Endothelial cell of umbilical vein (primary cell): Measurements from ENCODE around the gene ARHGEF17. TPM values are rescaled to one million over a fixed set of nuclear protein-coding genes. Genes with fewer than 3 reads are reported as not detected.

Experiments
- BruUV-seq: library from RNA; stranded (reverse); fragments of 400-500 nt; replicated peaks from 2 replicates; lab custom pipeline; 2021; lab: Mats Ljungman, UMichigan
- CTCF ChIA-PET: fragments of 300-600, 350-600 bp; sonication (Branson Sonifier 250); formaldehyde crosslinking; loops from one replicate; lab custom pipeline; 2021; ENCODE audit warnings: antibody characterized with exemption, inconsistent platforms; lab: Charles Lee
- POLR2A ChIA-PET: fragments of 300-600, 350-600 bp; sonication (Branson Sonifier 250); formaldehyde crosslinking; loops from one replicate; lab custom pipeline; 2021; ENCODE audit warnings: antibody characterized with exemption, inconsistent platforms; lab: Charles Lee
- DNase-seq: peaks from one replicate; pipeline ENCODE4 v3.0.0-alpha.2; 2011; ENCODE audit warnings: low read depth, low spot score
- FAIRE-seq: peaks from 2 replicates; lab custom pipeline; 2011; peaks lifted over from hg19 to GRCh38; lab: Jason Lieb, UNC
- H2AFZ ChIP-seq: 2 replicates; pipeline ENCODE4 v1.6.0; 2012; ENCODE audit warnings: low read depth, low read length, control low read depth, inconsistent platforms
- H3K27ac ChIP-seq: 2 replicates; pipeline ENCODE4 v1.5.1; 2011; ENCODE audit warnings: low read depth, mild to moderate bottlenecking, control low read depth, low read length, moderate library complexity; ENCODE audit not compliant: insufficient read depth
- H3K27me3 ChIP-seq, 2 experiments: 2 replicates each; pipeline versions ENCODE4 v1.6.0 to v1.6.1; 2011; ENCODE audit warnings: low read length in 2 of 2, mixed read lengths in 1 of 2; ENCODE audit not compliant: control insufficient read depth in 2 of 2, insufficient read depth in 2 of 2
- H3K36me3 ChIP-seq, 2 experiments: 2 replicates in 1 of 2; 3 replicates in 1 of 2; pipeline ENCODE4 v1.5.1; 2011; ENCODE audit warnings: low read length in 2 of 2, mild to moderate bottlenecking in 1 of 2, moderate library complexity in 1 of 2; ENCODE audit not compliant: control insufficient read depth in 2 of 2, insufficient read depth in 2 of 2; ENCODE audit errors: extremely low read depth in 1 of 2
- H3K4me1 ChIP-seq: 3 replicates; pipeline ENCODE4 v1.5.1; 2011; ENCODE audit warnings: mild to moderate bottlenecking, low read length; ENCODE audit not compliant: control insufficient read depth, insufficient read depth; ENCODE audit errors: extremely low read depth
- H3K4me2 ChIP-seq: 2 replicates; pipeline ENCODE4 v1.6.1; 2011; ENCODE audit warnings: low read length, control low read depth, mixed read lengths; ENCODE audit not compliant: insufficient read depth
- H3K4me3 ChIP-seq, 3 experiments: fragments of 200-600 bp in 1 of 3; sonication (generic), shearing (Covaris generic) in 1 of 3; replicated peaks in 1 of 3; 2 replicates each; pipeline ENCODE4 v1.5.1; 2011 to 2016; ENCODE audit warnings: control low read depth in 3 of 3, low read length in 3 of 3, mild to moderate bottlenecking in 2 of 3, inconsistent platforms in 1 of 3, low read depth in 1 of 3, moderate library complexity in 1 of 3; ENCODE audit not compliant: insufficient read depth in 1 of 3
- H3K79me2 ChIP-seq: 2 replicates; pipeline ENCODE4 v1.6.0; 2012; ENCODE audit warnings: low read length, inconsistent platforms; ENCODE audit not compliant: control insufficient read depth, insufficient read depth
- H3K9ac ChIP-seq: replicated peaks from 2 replicates; pipeline ENCODE3; 2011; ENCODE audit warnings: low read length, control low read depth; ENCODE audit not compliant: insufficient read depth; ENCODE audit errors: extremely low read depth
- H3K9me1 ChIP-seq: replicated peaks from 3 replicates; pipeline ENCODE4 v1.6.0; 2011; ENCODE audit warnings: mild to moderate bottlenecking, low read length; ENCODE audit not compliant: control insufficient read depth, insufficient read depth; ENCODE audit errors: extremely low read depth
- H3K9me3 ChIP-seq: replicated peaks from 2 replicates; pipeline ENCODE4 v1.5.1; 2012; ENCODE audit warnings: low read length, inconsistent platforms; ENCODE audit not compliant: control insufficient read depth, insufficient read depth
- H4K20me1 ChIP-seq: replicated peaks from 2 replicates; pipeline ENCODE3; 2011; ENCODE audit warnings: mild to moderate bottlenecking, low read length; ENCODE audit not compliant: control insufficient read depth, insufficient read depth; ENCODE audit errors: extremely low read depth
- CTCF ChIP-seq, 2 donors: IDR thresholded peaks; 1 replicate in 1 of 2; 2 replicates in 1 of 2; pipeline ENCODE4 v1.5.1; 2011; ENCODE audit warnings: low read length in 2 of 2, mild to moderate bottlenecking in 2 of 2, moderate library complexity in 2 of 2, control low read depth in 1 of 2, inconsistent platforms in 1 of 2, low read depth in 1 of 2; ENCODE audit not compliant: insufficient read depth in 1 of 2; ENCODE audit errors: extremely low read depth in 1 of 2
- EZH2 ChIP-seq: IDR thresholded peaks from 2 replicates; pipeline ENCODE4 v1.6.1; 2012; ENCODE audit warnings: borderline replicate concordance, low read depth, mild to moderate bottlenecking, moderate library complexity, low read length, inconsistent platforms; ENCODE audit not compliant: severe bottlenecking
- FOS ChIP-seq: IDR thresholded peaks from 2 replicates; pipeline ENCODE4 v1.6.1; 2011; ENCODE audit warnings: mild to moderate bottlenecking, low read length, moderate library complexity, borderline replicate concordance; ENCODE audit not compliant: insufficient read depth
- GATA2 ChIP-seq: IDR thresholded peaks from 2 replicates; pipeline ENCODE4 v1.7.0; 2011; ENCODE audit warnings: low read depth, mild to moderate bottlenecking, moderate library complexity, mixed read lengths, low read length; ENCODE audit not compliant: insufficient read length, insufficient read depth
- JUN ChIP-seq: IDR thresholded peaks from 2 replicates; pipeline ENCODE4 v1.6.1; 2011; ENCODE audit warnings: borderline replicate concordance, low read depth; ENCODE audit not compliant: insufficient read length, insufficient read depth
- MYC ChIP-seq: IDR thresholded peaks from one replicate; pipeline ENCODE4 v1.6.1; 2011; ENCODE audit warnings: mild to moderate bottlenecking, low read depth, low read length
- POLR2A ChIP-seq: IDR thresholded peaks from 2 replicates; pipeline ENCODE4 v1.6.1; 2012; ENCODE audit warnings: low read depth, mild to moderate bottlenecking, control low read depth, low read length
- POLR2AphosphoS5 ChIP-seq: IDR thresholded peaks from 2 replicates; pipeline ENCODE4 v1.6.1; 2012; ENCODE audit warnings: low read depth, mild to moderate bottlenecking, control low read depth, low read length, moderate library complexity; ENCODE audit not compliant: insufficient read depth
- dilution Hi-C: fragments of 300-500 bp; cut with MboI; formaldehyde crosslinking; loops from one replicate; pipeline ENCODE4 v1.15.0; 2019; ENCODE audit warnings: low sequenced_read_pairs; ENCODE audit not compliant: extremely low pct_ligation_motif_present
- intact Hi-C: fragments of 100-400 bp; cut with micrococcal nuclease; formaldehyde crosslinking; loops from one replicate; pipeline ENCODE4 v1.10.0; 2022
- polyA plus RNA-seq, 4 experiments: library from polyadenylated mRNA; depleted of rRNA in 3 of 4; stranded (reverse) in 3 of 4; unstranded in 1 of 4; fragments of >200 nt; gene quantifications; 2 replicates each; pipeline versions ENCODE4 v1.2.1 to v1.2.3, GENCODE V29; 2011 to 2012; ENCODE audit warnings: missing spikeins in 1 of 4
- total RNA-seq: library from RNA; stranded (reverse); gene quantifications from 2 replicates; pipeline ENCODE4 v1.2.3, GENCODE V29; 2021
- TF ChIP-seq, protein P1 (sequence below): IDR thresholded peaks from 2 replicates; pipeline ENCODE4 v1.6.1; 2011; ENCODE audit not compliant: insufficient read depth, insufficient read length

ARHGEF17 gene
- total and polyA plus RNA-seq, 2 donors (not counting 3 experiments of a cell fraction or from before 2014, with no cell fraction given) = 74.9 to 89.9 TPM

GRCh38 chr11:73306977-73307322 lies 1.1 kb upstream of the ARHGEF17 start:
- no peak for FAIRE-seq
- no peaks in the 10 kb centered on the region for H3K9me3 ChIP-seq
- H3K4me1 ChIP-seq = peaks cover 18% of the 10 kb centered on the region
- no peaks in the 10 kb centered on the region for H4K20me1 ChIP-seq
- no peaks in the 10 kb centered on the region for H3K9me1 ChIP-seq
- H3K9ac ChIP-seq = peak overlapping the region; percentile 58
- ChIA-PET POLR2A (interaction anchor here (0.6 to 3.7 kb wide), 7 partner anchors 17 to 354 kb away, joined by 3 to 27 read pairs (median 4); no protein-coding TSS in a partner anchor), CTCF (interaction anchor here (0.7 to 16.0 kb wide), 26 partner anchors 9 to 582 kb away, joined by 3 to 455 read pairs (median 10); no protein-coding TSS in a partner anchor)
- H3K27me3 ChIP-seq = no peaks in the 10 kb centered on the region
- intact Hi-C loops = loop anchor here (1.0 to 2.0 kb wide), 3 partner anchors 28 to 354 kb away; no protein-coding TSS in a partner anchor
- H2AFZ ChIP-seq = peak overlapping the region; percentile 95
- DNase-seq = no peak
- peak overlapping the region; percentile 57 for H3K27ac ChIP-seq
- no peak for TF ChIP-seq MYC
- TF ChIP-seq, protein P1, sequence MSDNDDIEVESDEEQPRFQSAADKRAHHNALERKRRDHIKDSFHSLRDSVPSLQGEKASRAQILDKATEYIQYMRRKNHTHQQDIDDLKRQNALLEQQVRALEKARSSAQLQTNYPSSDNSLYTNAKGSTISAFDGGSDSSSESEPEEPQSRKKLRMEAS = no peak
- TF ChIP-seq GATA2 = no peak
- TF ChIP-seq POLR2AphosphoS5 = no peak
- TF ChIP-seq JUN = no peak
- no peak for TF ChIP-seq EZH2
- TF ChIP-seq CTCF (IDR thresholded peaks at IDR 0.05; ENCODE audit: extremely low read depth in 1 of 2, insufficient read depth in 1 of 2, low read depth in 1 of 2, low read length in 2 of 2) = no peak
- no peak for TF ChIP-seq FOS
- TF ChIP-seq POLR2A = no peak
- peak overlapping the region in 2 of 3 experiments; percentile 30 to 51 for H3K4me3 ChIP-seq
- H3K36me3 ChIP-seq = peaks cover 0 to 2% of the 10 kb centered on the region in 2 experiments
- H3K79me2 ChIP-seq = peaks cover 21% of the 10 kb centered on the region
- H3K4me2 ChIP-seq = peak overlapping the region; percentile 66
- dilution Hi-C loops = no loop called here
- TSS peak; percentile 36 for BruUV-seq
